Uterus (tissue), 4 donors: Measurements from ENCODE around the gene MEGF10. TPM values are rescaled to one million over a fixed set of nuclear protein-coding genes. Genes with fewer than 3 reads are reported as not detected.

Source experiments
- DNase-seq, 2 donors: peaks; one replicate each; pipeline ENCODE4 v3.0.0-alpha.2; 2019 to 2020
- H3K27ac ChIP-seq, 2 donors: fragments of 200-600 bp; sonication (generic); 1 replicate in 1 of 2; 2 replicates in 1 of 2; pipeline ENCODE4 v1.5.1; 2016 to 2018
- H3K27me3 ChIP-seq, 2 donors: fragments of 200-600 bp; sonication (generic); one replicate each; pipeline ENCODE4 v1.5.1; 2018 to 2019; ENCODE audit warnings: control low read depth in 1 of 2
- H3K36me3 ChIP-seq, 2 donors: fragments of 200-600 bp; sonication (generic); one replicate each; pipeline ENCODE4 v1.5.1; 2019; ENCODE audit warnings: control low read depth in 1 of 2
- H3K4me1 ChIP-seq, 2 donors: fragments of 200-600 bp; sonication (generic); one replicate each; pipeline ENCODE4 v1.5.1; 2018 to 2019; ENCODE audit warnings: control low read depth in 1 of 2
- H3K4me3 ChIP-seq, 2 donors: fragments of 200-600 bp; sonication (generic); 1 replicate in 1 of 2; 2 replicates in 1 of 2; pipeline ENCODE4 v1.5.1; 2018 to 2019; ENCODE audit warnings: mild to moderate bottlenecking in 1 of 2
- H3K9me3 ChIP-seq, 2 donors: fragments of 200-600 bp; sonication (generic); one replicate each; pipeline ENCODE4 v1.5.1; 2019; ENCODE audit warnings: control low read depth in 1 of 2
- CTCF ChIP-seq, 4 experiments: fragments of 200-600 bp in 2 of 4; fragments of 450-650 bp in 2 of 4; sonication (generic) in 2 of 4; IDR thresholded peaks; one replicate each; pipeline ENCODE4 v1.5.1; 2016 to 2019; ENCODE audit warnings: antibody characterized with exemption in 4 of 4, mild to moderate bottlenecking in 2 of 4, moderate library complexity in 1 of 4
- POLR2A ChIP-seq, 2 donors: fragments of 450-650 bp; IDR thresholded peaks; one replicate each; pipeline ENCODE4 v1.6.1; 2016; ENCODE audit warnings: antibody characterized with exemption in 2 of 2, mild to moderate bottlenecking in 1 of 2, moderate library complexity in 1 of 2
- intact Hi-C: fragments of 100-400 bp; cut with DNase I; formaldehyde crosslinking; loops from one replicate; pipeline ENCODE4 v1.15.1; 2023; ENCODE audit warnings: low total_unique reads
- total RNA-seq, 4 donors: library from RNA; depleted of rRNA in 3 of 4; stranded (reverse); fragments of >200 nt in 3 of 4; gene quantifications; one replicate each; pipeline versions ENCODE4 v1.1.0 to v1.2.4, GENCODE V29; 2014 to 2023
- donor health status: DM: yes; HTN: yes; CAD: no.

Gene MEGF10
- total RNA-seq, 4 donors from 2014 or later, result 0.26 to 3.5 (median 1.6) TPM; not detected in 1

GRCh38 chr5:127281609-127282008 is 9.0 kb upstream of the MEGF10 start:
- no peaks in the 10 kb centered on the region for H3K36me3 ChIP-seq
- no peak overlapping the region for H3K27ac ChIP-seq
- H3K4me1 ChIP-seq, result no peaks in the 10 kb centered on the region
- no peak for TF ChIP-seq CTCF (IDR thresholded peaks at IDR 0.05)
- TF ChIP-seq POLR2A (IDR thresholded peaks at IDR 0.05), result no peak
- no peak overlapping the region for H3K4me3 ChIP-seq
- no peaks in the 10 kb centered on the region for H3K27me3 ChIP-seq
- DNase-seq, result no peak
- no peaks in the 10 kb centered on the region for H3K9me3 ChIP-seq
- intact Hi-C loops, result no loop called here

- H3K4me3 ChIP-seq, result no peak overlapping the region
- H3K9me3 ChIP-seq, result no peaks in the 10 kb centered on the region
- TF ChIP-seq POLR2A (IDR thresholded peaks at IDR 0.05) (no peak), CTCF (IDR thresholded peaks at IDR 0.05) (no peak)
- H3K27me3 ChIP-seq, result no peaks in the 10 kb centered on the region
- no peaks in the 10 kb centered on the region for H3K4me1 ChIP-seq
- intact Hi-C loops, result no loop called here
- no peak overlapping the region for H3K27ac ChIP-seq
- H3K36me3 ChIP-seq, result no peaks in the 10 kb centered on the region
- DNase-seq, result no peak
Observed at GRCh38 chr5:127288676-127289075, 1.9 kb upstream of the MEGF10 start.

GRCh38 chr5:127290946-127291693 is 524 bp downstream of the MEGF10 start:
- intact Hi-C loops, result no loop called here
- no peaks in the 10 kb centered on the region for H3K9me3 ChIP-seq
- no peaks in the 10 kb centered on the region for H3K27me3 ChIP-seq
- no peak for DNase-seq
- H3K27ac ChIP-seq, result peak overlapping the region in 1 of 2 donors; percentile 30
- no peak for TF ChIP-seq CTCF (IDR thresholded peaks at IDR 0.05)
- TF ChIP-seq POLR2A (IDR thresholded peaks at IDR 0.05), result no peak
- no peaks in the 10 kb centered on the region for H3K4me1 ChIP-seq
- no peaks in the 10 kb centered on the region for H3K36me3 ChIP-seq
- H3K4me3 ChIP-seq, result peak overlapping the region; percentile 27 to 35

GRCh38 chr5:127292030-127292735 is 1.6 kb downstream of the MEGF10 start:
- DNase-seq, result no peak
- no peaks in the 10 kb centered on the region for H3K4me1 ChIP-seq
- no peaks in the 10 kb centered on the region for H3K9me3 ChIP-seq
- no peaks in the 10 kb centered on the region for H3K36me3 ChIP-seq
- H3K27ac ChIP-seq, result no peak overlapping the region
- intact Hi-C loops, result no loop called here
- no peaks in the 10 kb centered on the region for H3K27me3 ChIP-seq
- H3K4me3 ChIP-seq, result no peak overlapping the region
- TF ChIP-seq CTCF (IDR thresholded peaks at IDR 0.05) (no peak), POLR2A (IDR thresholded peaks at IDR 0.05) (no peak)

- no peak overlapping the region for H3K27ac ChIP-seq
- no peak for DNase-seq
- TF ChIP-seq POLR2A (IDR thresholded peaks at IDR 0.05) (no peak), CTCF (IDR thresholded peaks at IDR 0.05) (no peak)
- no peaks in the 10 kb centered on the region for H3K9me3 ChIP-seq
- H3K4me1 ChIP-seq, result no peaks in the 10 kb centered on the region
- no peak overlapping the region for H3K4me3 ChIP-seq
- intact Hi-C loops, result no loop called here
- no peaks in the 10 kb centered on the region for H3K36me3 ChIP-seq
- no peaks in the 10 kb centered on the region for H3K27me3 ChIP-seq
Observed at GRCh38 chr5:127293373-127293772, 2.8 kb downstream of the MEGF10 start.
